ENCODE data around the gene NUMA1.

DNA sequence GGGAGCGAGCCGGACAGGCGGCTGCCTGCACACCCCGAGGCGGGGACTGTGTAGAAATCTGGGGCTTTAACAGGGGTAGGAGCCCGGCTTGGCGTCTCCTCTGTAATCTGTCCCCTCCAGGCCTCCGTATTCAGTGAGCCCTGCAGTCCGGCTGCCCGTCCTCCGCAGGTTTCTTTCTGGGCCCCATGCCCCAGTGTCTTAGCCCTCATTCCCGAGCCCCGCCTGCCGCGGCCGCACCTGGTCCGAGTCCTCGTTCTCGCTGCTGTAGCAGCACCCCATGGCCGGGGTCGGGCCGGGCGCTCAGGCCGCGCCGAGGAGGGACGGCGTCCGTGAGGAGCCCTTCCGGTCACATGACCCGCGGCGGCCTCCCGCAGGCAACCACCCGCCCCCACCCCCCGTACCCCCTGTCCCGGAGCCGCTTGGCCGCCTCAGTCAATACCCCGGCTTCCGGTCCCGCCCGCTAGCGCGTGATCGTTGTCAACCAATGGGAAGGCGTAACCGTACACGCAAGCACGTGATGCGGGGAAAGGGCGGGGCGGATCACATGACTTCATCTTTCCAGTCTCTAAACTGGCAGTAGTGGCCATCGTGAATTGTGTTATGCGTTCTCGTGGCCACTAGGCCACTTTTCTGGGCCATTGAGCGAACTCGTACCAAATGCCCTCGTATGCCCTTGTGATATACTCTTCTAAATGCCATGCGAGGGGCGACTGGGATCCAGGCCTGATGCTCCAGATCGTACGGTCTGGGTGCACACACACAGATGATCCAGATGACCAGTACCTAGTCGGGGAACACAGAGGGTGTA, 22.8 kb upstream of the NUMA1 start, which contains the start of gene LAMTOR1:
- TF ChIP-seq, protein P1, sequence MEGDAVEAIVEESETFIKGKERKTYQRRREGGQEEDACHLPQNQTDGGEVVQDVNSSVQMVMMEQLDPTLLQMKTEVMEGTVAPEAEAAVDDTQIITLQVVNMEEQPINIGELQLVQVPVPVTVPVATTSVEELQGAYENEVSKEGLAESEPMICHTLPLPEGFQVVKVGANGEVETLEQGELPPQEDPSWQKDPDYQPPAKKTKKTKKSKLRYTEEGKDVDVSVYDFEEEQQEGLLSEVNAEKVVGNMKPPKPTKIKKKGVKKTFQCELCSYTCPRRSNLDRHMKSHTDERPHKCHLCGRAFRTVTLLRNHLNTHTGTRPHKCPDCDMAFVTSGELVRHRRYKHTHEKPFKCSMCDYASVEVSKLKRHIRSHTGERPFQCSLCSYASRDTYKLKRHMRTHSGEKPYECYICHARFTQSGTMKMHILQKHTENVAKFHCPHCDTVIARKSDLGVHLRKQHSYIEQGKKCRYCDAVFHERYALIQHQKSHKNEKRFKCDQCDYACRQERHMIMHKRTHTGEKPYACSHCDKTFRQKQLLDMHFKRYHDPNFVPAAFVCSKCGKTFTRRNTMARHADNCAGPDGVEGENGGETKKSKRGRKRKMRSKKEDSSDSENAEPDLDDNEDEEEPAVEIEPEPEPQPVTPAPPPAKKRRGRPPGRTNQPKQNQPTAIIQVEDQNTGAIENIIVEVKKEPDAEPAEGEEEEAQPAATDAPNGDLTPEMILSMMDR (conservative IDR thresholded peaks at IDR 0.05) = no peak; the same call in 1 of the 2 replicates
- peak; percentile 90 for TF ChIP-seq ZFX (IDR thresholded peaks at IDR 0.05)
